Measurements from ENCODE around the gene EDDM13.
"Not testable (repeated sequence)": the region's sequence is repeated elsewhere in the genome, so short reads cannot be mapped to it uniquely, and the experiment has no call there.

EDDM13 gene

DNA sequence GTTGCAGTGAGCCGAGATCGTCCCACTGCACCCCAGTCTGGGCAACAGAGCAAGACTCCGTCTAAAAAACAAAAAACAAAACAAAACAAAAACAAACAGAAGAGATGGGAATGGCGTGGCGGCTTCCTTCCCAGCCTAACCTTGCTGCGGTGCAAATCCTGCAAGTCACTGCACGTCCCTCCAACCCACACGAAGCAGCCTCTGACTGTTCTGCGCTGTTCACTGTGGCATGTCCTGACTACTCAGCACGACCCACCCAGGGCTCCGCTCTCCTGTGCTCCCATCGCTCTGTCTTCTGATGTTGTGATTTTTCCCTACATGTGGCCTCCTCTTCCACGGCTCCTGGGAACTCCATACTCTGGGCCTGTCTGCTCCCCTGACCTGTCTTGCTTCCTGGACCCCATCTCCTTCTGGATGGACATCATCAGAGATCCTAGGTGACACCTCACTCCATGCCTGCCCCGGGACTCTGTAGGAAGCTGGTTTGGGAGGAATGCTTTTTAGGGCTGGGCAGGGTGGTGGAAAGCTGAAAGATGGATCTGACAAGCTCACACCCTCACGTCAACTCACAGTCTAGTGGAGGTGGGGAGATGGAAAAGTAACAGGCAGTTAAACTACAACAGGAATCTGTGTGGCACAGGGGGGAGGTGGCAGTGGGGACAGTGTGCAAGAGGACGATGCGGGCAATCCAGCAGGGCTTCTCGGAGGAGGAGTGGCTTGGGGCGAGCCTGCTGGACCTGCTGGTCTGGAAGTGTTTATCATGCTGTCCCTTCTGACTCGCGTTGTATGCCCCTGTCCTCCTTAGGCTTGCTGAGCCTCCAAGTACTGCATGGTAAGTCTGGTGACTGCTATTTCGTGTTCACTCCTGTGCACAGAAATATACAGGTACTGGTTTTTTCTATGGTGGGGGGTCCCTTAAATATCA lies 23.2 kb downstream of the EDDM13 start:
- DNase-seq: no peak

DNA sequence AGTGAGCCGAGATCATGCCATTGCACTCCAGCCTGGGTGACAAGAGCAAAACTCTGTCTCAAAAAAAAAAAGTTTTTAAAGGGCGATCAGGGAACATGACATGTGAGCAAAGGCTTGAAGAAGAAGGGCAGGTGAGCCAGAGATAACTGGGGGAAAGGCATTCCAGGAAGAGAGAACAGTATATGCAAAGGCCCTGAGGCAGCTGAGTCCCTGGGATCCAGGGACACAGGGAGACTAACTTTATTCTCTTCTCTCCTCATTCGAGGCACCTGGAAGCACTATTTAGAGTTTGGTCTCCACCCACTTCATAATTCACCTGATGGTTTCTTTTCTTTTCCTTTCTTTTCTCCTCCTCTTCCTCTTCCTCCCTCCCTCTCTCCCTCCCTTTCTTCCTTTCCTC lies 24.5 kb downstream of the EDDM13 start:
- no peak for DNase-seq

DNA sequence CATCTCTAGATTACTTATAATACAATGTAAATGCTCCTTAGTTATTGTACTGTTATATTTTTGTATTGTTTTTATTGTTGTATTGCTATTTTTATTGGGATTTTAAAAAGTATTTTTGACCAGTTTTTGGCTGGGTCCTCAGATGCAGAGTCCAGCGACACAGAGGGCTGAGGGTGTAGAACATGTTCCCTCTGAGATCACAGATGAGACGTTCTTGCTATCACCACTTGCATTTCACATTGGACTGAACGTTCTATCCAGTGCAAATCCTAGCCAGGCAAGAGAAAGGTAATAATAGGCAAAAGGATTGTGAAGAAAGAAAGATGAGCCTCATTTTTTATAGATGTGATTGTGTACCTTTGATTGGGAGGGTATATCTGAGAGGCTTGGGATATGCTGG lies 27.1 kb downstream of the EDDM13 start:
- no peak for DNase-seq

DNA sequence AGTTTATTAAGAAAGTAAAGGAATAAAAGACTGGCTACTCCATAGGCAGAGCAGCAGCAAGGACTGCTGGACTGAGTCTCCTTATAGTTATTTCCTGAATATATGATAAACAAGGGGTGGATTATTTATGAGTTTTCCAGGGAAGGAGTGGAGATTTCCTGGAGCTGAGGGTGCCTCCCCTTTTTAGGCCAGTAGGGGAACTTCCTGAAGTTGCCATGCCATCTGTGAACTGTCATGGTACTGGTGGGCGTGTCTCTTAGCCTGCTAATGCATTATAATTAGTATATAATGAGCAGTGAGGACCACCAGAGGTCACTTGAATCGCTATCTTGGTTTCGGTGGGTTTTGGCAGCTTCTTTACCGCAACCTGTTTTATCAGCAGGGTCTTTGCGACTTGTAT lies 28.6 kb downstream of the EDDM13 start:
- no peak for DNase-seq

DNA sequence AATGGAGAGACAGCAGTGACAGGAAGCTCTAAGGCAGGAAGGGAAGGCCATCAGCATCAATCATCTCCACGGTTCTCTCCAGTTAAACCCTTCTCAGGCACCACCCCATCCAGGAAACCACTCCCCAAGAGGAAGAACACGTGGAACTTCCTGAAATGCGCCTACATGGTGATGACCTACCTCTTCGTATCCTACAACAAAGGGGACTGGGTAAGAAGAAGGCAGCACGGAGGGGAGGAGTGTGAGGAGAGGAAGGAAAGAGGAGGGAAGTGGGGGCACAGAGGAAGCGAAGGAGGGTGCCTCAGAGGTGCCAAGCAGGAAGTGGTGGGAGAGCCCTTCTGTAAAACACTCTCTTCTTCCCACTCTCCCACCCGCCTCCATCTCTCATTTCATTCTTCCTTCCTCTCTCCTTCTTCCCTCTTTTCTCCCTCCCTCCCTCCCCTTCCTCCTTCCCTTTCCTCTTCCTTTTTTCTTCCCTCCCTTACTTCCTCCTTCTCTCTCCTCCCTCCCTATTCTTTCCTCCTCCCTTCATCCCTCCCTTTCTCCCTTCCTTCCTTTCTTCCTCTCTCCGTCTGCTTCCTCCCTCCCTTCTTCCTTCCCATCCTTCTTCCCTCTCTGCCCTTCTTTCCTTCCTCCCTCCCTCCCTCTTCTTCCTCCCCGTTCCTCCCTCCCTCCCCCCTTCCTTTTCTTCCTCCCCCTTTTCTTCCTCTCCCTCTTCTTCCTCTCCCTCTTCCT lies 29.5 kb downstream of the EDDM13 start:
- no peak for DNase-seq

DNA sequence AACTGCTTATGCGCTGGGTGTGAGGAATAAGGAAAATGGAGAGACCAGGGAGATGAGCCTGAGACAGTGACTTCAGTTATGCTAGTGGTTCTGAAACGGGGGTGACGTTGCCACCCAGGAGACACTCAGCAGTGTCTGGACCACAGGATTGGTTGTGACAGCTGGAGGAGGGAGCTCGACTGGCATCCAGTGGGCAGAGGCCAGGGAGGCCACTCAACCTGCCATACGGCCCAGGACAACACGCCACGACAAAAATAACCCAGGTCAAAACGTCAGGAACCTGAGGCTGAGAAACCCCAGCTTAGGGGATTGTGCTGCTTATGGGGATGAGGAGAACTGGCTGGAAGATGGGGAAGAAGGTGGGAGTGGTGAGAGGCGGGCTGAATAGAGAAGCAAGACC lies 31.7 kb downstream of the EDDM13 start:
- no peak for DNase-seq

DNA sequence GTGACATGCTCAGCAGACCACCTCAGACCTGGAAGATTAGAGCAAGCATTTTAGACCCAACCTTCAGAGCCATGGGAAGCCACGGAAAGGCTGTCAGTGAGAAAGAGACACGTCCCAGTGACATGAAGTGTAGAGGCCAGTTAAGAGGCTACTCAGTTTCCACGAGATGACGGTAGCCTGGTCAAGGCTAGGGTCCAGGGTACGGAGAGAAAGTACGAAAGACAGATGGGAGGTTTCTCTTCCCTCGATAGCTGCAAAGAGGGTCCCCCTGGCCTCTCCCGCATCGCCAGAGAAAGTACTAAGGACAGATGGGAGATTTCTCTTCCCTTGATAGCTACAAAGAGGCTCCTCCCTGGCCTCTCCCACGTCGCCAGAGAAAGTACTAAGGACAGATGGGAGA lies 33.5 kb downstream of the EDDM13 start:
- DNase-seq: no peak

DNA sequence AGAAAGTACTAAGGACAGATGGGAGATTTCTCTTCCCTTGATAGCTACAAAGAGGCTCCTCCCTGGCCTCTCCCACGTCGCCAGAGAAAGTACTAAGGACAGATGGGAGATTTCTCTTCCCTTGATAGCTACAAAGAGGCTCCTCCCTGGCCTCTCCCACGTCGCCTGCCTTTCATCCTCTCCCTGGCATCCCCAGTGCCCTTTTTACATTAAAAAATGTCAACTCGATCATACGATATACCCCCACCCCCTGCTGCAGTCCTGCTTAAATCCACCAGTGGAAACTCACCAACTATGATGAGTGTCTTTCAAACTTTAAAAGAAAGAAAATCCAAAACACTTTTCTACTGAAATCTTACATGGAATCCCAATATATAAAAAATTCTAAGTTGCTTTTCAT lies 34.5 kb downstream of the EDDM13 start:
- DNase-seq: not testable (repeated sequence)

DNA sequence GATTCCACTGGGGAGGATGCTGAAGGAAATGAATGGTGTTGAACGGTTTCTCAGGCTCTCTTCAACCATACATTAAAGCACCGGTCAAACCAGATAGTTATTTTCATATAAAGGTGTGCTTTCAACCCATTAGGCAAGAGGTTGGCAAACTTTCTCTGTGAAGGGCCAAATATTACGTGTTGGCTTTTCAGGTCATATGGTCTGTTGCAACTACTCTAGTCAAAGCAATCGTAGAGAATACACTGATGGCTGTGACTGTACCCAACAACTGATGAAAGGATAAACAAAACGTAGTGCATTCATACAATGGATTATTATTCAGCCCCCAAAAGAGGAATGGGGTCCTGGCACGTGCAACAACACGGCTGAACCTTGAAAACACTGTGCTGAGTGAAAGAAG lies 36.2 kb downstream of the EDDM13 start:
- no peak for DNase-seq

DNA sequence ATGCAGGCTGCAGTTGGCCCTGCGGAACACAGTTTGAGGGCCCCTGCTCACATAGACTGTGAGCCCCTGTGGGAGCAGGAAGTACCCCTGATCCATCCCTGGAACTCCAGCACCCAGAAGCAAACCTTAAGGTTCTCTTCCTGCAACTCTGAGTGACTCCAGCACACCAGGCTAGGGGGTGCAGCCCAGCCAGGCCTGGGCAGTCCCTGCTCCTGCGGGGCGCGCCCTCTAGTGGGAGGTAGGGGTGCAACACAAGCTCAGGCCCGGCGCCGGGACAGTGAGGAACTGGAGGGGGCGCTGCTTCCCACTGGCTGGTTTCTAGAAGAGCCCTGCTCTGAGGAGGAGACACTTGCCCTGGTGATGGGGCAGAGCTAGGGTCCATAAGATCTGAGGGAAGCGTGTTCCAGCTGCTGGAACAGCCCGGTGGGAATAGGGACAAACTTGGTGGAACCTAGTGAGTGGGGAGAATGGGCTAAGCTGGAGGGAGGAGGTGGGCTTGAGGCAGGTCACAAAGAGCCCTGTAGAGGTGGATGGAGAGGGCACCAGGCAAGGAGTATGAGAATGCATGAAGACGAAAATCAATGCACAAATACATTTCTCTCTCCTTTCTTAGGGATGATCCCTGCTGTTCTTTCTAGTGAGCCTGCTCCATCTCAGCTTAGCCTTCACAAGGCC lies 37.1 kb downstream of the EDDM13 start:
- DNase-seq: peak; percentile 56

DNA sequence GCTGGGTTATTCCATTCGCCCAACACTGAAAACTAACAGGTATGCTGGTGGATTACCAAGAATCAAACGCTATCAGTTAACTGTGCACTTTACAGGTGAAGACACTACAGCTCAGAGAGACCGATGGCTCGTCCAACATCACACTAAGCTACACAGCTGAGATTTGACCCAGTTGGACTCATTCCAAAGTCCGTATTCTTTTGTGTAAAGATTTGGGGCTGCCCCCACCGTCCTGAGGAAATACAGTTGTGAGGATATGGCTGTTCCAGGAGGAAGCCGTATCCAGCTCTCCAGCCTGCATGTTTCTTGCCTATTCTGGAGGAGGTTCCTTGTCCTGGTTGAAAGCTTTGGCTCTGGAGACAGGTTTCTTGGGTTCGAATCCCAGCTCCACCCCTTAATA lies 37.9 kb downstream of the EDDM13 start:
- DNase-seq: no peak

DNA sequence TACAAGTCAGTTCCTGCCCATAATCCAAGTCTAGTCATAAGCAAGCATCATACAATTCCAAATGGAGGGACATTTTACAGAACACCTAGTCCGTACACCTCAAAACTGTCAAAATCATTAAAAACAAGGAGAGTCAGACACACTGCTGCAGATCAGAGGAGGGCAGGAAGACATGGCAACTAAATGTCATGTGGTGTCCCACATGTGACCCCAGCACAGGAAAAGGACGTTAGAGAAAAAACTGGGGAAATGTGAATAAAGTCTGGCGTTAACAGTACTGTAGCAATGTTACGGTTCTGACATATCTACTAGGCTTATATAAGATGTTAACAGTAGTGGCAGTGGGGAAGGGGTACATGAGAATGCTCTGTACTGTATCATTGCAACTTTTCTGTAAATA lies 39.8 kb downstream of the EDDM13 start:
- DNase-seq: no peak

DNA sequence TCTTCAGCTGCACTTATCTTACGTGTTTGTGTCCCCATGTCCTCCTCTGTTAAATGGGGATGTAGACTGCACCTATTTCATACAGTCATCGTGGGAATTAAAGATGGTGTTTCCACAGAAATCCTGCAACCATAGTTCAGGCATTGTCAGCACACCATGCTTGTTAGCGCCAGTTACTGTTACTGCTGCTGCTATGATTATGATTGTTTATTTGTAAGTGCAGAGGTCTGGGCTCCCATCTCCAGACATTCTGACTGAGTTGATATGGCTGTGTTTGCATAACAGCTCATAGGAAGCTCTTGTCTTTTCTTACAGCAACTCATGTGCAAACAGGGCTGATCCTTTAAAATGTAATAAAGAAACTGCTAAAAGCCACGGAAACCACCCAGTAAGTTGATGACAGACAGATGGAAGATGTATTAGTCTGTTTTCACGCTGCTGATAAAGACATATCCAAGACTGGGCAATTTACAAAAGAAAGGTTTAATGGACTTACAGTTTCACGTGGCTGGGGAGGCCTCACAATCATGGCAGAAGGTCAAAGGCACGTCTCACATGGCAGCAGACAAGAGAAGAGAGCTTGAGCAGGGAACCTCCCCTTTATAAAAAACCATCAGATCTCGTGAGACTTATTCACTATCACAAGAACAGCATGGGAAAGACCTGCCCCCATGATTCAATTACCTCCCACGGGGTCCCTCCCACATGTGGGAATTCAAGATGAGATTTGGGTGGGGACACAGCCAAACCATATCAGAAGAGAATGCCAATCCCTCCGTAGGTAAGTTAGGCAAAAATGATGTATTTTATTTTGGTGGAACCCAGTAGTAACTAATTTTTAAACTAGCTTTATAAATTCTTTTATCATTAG lies 40.5 kb downstream of the EDDM13 start:
- no peak for DNase-seq

DNA sequence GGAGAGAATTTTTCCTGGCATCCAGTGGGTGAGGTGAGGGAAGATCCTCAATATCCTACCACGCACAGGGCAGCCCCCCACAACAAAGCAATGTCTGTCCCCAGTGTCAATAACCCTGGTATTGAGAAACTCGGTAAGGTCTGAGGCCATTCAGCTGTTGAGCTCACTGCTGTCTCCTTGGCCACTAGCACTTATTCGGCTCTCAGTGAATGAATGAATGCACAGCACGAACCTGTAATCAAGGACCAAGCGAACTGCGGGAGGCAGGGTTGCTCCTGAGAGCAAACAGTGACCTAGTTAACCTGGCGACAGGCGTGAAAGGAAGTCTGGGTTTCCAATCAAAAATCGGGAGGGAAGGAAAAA lies 41.5 kb downstream of the EDDM13 start:
- no peak for DNase-seq

DNA sequence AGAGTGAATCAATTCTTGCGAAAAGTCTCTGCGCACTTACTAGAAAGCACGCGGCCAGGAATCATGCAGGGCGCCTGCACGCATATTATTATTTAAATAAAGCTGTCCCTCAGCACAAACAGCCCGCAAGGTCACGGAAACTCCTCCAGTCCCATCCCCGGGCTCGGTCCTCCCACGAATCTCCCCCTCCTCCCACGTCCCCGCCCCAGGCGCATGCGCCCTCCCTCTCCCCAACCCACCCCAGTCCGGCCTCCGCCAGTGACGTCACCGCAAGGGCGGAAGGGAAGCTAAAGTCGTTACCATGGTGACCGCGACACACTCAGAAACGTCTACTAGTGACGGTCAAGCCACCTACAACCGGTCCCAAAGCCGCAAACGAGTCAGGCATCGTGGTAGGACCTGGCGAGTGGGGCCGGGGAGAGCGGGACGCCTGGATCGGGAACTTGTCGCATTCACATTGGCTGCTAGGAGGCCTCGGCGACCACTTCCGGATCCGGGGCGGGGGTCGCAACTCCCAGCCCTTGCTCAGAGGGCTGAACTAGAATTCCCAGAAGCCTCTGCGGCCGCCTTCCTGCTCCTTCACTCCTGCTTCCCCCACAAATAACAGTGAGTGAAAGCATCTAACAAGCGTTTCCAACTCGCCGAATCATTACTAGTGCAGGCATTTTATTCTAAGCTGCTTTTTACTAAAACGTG lies 42.0 kb downstream of the EDDM13 start, which contains the start of gene ZSCAN5A:
ZSCAN5A (minus strand) TSS at position 459 of the 696 bp plus-strand sequence. CDS start 89,793 bp downstream, outside the sequence.
- peak; percentile 96 for DNase-seq

DNA sequence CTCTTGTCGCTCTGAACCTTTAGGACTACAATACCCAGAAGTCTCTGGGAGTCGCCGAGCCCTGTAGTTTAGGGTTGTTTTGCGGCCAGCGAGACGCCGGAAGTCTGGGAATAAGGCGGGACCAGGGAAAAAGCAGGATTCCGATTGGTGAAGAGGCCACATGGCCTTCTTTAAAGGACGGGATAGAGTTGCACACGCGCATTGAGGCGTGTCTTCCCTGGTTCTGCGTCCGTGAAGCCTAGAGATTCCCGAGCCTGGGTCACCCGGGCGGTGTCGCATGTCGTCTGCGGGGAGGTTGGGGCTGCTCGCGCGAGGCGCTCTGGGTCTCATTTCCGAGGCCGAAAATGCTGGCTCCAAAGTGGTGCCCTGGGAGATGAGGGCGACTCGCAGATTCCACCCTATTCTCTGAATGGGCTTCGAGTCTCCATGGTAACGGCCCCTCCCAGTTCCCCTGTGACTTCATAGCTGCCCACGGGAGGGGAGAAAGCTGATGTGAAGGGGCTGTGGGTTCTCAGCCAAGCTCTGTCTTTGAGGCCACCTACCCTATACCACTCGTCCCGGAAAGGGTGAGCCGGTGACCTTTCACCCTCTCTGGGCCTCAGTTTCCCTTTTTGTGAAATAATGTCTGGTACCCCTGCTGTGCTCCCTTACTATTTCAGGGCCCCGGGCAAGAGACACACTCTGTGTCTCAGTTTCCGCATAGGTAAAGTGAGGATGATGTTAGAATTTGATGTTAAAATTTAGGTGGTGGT lies 42.7 kb downstream of the EDDM13 start:
- DNase-seq: peak; percentile 95

DNA sequence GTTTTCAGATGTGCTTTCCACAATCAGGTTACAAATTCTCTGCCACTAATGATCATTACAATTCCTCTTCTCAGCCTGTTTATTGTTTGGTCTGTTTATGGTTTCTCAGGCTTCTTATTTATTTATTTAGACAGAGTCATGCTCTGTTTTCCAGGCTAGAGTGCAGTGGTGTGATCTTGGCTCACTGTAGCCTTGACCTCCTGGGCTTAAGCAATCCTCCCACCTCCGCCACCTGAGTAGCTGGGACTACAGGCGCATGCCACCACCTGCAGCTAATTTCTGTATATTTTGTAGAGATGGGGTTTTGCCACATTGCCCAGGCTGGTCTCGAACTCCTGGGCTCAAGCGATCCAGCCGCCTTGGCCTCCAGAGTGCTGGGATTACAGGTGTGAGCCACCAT lies 44.2 kb downstream of the EDDM13 start:
- DNase-seq: no peak

DNA sequence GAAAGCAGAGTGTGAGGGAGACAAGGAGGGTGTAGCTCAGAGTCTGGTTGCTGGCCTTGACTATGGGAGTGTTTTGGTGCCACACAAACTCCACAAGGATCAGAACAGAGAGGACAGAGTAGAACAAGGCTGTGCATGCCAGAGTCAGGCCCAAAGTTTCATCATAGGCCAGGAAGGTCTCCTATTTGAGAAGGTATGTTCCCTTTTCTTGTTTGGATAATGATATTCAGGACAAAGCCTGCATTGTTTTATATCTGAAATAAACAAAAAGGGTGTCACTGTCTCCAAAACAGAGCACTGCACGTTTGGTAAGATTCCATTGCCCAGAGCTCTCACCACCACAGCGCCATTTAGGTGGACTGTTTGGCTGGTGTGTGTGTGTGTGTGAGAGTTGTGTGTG lies 45.2 kb downstream of the EDDM13 start:
- no peak for DNase-seq

DNA sequence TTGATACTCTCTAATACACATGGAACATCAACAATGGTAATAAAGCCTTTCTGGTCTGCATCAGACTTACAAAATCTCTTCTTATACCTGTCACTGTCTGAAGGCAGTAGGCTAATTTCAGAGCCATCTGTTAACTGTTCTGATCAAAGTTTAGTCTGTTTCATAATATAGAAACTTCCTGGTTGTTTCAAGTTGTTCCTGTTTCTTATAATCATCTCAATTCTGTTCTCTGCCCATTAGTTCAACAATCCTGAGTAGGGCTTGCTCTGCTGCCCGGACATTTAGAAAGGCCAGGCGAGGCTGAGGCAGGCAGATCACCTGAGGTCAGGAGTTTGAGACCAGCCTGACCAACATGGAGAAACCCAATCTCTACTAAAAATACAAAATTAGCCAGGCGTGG lies 47.4 kb downstream of the EDDM13 start:
- DNase-seq: no peak

DNA sequence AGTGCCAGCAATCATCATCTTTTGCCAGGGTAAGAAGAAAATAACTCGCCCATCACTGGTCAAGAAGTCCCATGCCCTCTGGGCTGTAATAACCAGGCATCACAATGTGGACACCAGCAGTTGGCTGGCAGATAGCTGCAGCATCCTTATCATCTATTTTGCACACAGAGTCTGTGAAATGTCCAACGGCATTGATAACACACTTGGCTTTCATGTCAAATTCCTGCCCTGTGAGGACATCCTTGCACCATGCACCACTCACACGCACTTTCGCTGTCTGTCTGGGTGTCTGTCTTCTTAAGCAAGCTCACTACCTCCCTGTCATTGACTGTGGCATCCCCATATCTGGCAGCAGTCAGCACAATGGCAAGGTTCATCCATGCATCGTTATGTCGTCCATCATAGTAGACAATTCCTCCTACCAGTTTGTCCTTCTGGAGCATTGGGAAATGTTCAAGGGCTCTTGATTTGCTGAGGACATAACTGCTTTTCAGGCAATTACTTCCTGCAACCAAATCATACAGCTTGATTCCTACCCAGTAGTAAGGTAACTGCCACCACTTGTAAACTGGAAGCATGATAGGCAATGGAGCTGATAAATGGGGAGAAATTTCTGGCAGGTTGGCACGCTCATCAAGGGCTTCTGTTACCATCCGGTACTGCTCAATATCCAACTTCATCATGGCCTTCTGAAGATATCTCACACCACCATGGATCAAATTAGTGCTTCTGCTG lies 48.9 kb downstream of the EDDM13 start:
- no peak for DNase-seq
